ENCODE data around the gene RTP2. TPM values are rescaled to one million over a fixed set of nuclear protein-coding genes. Genes with fewer than 3 reads are reported as not detected.

The RTP2 gene
- total RNA-seq, 1 experiment from 2014 or later = not detected

DNA sequence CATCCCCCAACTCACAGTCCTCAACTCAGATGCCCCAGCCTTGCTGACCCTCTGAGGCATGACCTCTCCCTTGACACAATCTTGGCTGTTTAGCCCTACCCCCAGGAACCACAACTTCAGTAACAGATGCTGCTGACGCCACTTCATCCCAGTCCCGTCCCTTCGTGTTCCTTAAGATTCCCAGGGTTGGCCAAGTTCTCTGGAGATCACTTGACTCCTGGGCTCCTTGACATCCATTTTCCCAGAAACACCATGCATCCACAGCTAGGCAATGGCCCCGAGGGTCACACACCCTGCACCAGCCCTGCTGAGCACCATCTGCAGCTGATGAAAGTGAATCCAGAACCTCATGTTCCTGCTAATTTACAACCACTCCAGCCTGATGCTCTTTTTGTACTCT, 6.9 kb downstream of the RTP2 start:
- TF ChIP-seq SIN3A (IDR thresholded peaks at IDR 0.05; ENCODE audit: borderline replicate concordance, insufficient read depth, low read depth, low read length) (no peak), POLR2AphosphoS5 (IDR thresholded peaks at IDR 0.05; ENCODE audit: low read depth, low read length) (no peak), TCF7L2 (IDR thresholded peaks at IDR 0.05; ENCODE audit: low read depth, low read length) (no peak)
- TF ChIP-seq, protein P1, sequence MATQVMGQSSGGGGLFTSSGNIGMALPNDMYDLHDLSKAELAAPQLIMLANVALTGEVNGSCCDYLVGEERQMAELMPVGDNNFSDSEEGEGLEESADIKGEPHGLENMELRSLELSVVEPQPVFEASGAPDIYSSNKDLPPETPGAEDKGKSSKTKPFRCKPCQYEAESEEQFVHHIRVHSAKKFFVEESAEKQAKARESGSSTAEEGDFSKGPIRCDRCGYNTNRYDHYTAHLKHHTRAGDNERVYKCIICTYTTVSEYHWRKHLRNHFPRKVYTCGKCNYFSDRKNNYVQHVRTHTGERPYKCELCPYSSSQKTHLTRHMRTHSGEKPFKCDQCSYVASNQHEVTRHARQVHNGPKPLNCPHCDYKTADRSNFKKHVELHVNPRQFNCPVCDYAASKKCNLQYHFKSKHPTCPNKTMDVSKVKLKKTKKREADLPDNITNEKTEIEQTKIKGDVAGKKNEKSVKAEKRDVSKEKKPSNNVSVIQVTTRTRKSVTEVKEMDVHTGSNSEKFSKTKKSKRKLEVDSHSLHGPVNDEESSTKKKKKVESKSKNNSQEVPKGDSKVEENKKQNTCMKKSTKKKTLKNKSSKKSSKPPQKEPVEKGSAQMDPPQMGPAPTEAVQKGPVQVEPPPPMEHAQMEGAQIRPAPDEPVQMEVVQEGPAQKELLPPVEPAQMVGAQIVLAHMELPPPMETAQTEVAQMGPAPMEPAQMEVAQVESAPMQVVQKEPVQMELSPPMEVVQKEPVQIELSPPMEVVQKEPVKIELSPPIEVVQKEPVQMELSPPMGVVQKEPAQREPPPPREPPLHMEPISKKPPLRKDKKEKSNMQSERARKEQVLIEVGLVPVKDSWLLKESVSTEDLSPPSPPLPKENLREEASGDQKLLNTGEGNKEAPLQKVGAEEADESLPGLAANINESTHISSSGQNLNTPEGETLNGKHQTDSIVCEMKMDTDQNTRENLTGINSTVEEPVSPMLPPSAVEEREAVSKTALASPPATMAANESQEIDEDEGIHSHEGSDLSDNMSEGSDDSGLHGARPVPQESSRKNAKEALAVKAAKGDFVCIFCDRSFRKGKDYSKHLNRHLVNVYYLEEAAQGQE (IDR thresholded peaks at IDR 0.05; ENCODE audit: insufficient read depth in 1 of 2, low read depth in 2 of 2, low read length in 1 of 2) = no peak
- TF ChIP-seq, protein P2, sequence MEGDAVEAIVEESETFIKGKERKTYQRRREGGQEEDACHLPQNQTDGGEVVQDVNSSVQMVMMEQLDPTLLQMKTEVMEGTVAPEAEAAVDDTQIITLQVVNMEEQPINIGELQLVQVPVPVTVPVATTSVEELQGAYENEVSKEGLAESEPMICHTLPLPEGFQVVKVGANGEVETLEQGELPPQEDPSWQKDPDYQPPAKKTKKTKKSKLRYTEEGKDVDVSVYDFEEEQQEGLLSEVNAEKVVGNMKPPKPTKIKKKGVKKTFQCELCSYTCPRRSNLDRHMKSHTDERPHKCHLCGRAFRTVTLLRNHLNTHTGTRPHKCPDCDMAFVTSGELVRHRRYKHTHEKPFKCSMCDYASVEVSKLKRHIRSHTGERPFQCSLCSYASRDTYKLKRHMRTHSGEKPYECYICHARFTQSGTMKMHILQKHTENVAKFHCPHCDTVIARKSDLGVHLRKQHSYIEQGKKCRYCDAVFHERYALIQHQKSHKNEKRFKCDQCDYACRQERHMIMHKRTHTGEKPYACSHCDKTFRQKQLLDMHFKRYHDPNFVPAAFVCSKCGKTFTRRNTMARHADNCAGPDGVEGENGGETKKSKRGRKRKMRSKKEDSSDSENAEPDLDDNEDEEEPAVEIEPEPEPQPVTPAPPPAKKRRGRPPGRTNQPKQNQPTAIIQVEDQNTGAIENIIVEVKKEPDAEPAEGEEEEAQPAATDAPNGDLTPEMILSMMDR (IDR thresholded peaks at IDR 0.05) = no peak
- Histone ChIP-seq H3K9me3 (ENCODE audit: control insufficient read depth, insufficient read depth, low read depth, low read length) (no peaks in the 10 kb centered on the region), H3K36me3 (ENCODE audit: control insufficient read depth, insufficient read depth, low read length) (no peaks in the 10 kb centered on the region), H3K4me3 (ENCODE audit: low read depth in 2 of 2, low read length in 2 of 2) (no peak overlapping the region), H3K4me1 (ENCODE audit: control insufficient read depth, insufficient read depth, low read length) (no peaks in the 10 kb centered on the region), H3K27ac (ENCODE audit: low read length) (no peak overlapping the region), H3K27me3 (ENCODE audit: control insufficient read depth, insufficient read depth, low read length) (peaks cover 5% of the 10 kb centered on the region)
- POLR2A ChIA-PET = no interaction called here
- in situ Hi-C loops (cut with HindIII; ENCODE audit: low pct_unique_long_range_greater_than_20kb, low sequenced_read_pairs) = loop anchor here (25.0 kb wide), 1 partner anchor 383 kb away; no protein-coding TSS in a partner anchor
- no TSS peak for BruUV-seq (replicated peaks)
- CTCF ChIA-PET = no interaction called here
- ATAC-seq (no peak), DNase-seq (ENCODE audit: low read depth, low spot score) (no peak)
- intact Hi-C loops (cut with micrococcal nuclease; ENCODE audit: unreplicated experiment) = no loop called here

DNA sequence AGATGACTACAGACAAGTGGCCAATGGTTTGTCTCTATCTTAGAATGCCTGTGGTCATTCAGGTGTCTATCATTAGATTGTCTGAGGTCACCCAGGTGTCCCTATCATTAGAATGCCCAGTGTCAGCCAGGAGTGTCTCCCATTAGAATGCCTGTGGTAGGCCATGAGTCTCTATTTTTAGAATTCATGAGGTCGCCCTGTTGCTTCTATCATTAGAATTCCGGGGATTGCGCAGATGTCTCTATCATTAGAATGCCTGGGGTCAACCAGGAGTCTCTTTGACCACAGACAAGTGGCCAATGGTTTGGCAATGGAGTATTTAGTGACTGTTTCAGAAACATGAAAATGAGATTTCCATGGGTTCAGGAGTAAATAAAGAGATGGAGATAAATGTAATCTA, 7.6 kb downstream of the RTP2 start:
- POLR2A ChIA-PET = no interaction called here
- CTCF ChIA-PET = no interaction called here
- intact Hi-C loops (cut with micrococcal nuclease; ENCODE audit: unreplicated experiment) = no loop called here

More for the DNA sequence above, 7.6 kb downstream of the RTP2 start:
- ATAC-seq (no peak), DNase-seq (ENCODE audit: low read depth, low spot score) (no peak)
- H3K36me3 ChIP-seq (ENCODE audit: control insufficient read depth, insufficient read depth, low read length) = no peaks in the 10 kb centered on the region
- no TSS peak for BruUV-seq (replicated peaks)
- H3K27me3 ChIP-seq (ENCODE audit: control insufficient read depth, insufficient read depth, low read length) = peaks cover 5% of the 10 kb centered on the region
- no peak overlapping the region for H3K27ac ChIP-seq (ENCODE audit: low read length)
- in situ Hi-C loops (cut with HindIII; ENCODE audit: low pct_unique_long_range_greater_than_20kb, low sequenced_read_pairs) = loop anchor here (25.0 kb wide), 1 partner anchor 382 kb away; no protein-coding TSS in a partner anchor
- TF ChIP-seq TCF7L2 (IDR thresholded peaks at IDR 0.05; ENCODE audit: low read depth, low read length) = no peak
- no peak for TF ChIP-seq POLR2AphosphoS5 (IDR thresholded peaks at IDR 0.05; ENCODE audit: low read depth, low read length)
- TF ChIP-seq, protein P1 (IDR thresholded peaks at IDR 0.05; ENCODE audit: insufficient read depth in 1 of 2, low read depth in 2 of 2, low read length in 1 of 2) = no peak
- no peak for TF ChIP-seq SIN3A (IDR thresholded peaks at IDR 0.05; ENCODE audit: borderline replicate concordance, insufficient read depth, low read depth, low read length)
- TF ChIP-seq, protein P2 (IDR thresholded peaks at IDR 0.05) = no peak
- no peaks in the 10 kb centered on the region for H3K4me1 ChIP-seq (ENCODE audit: control insufficient read depth, insufficient read depth, low read length)
- no peak overlapping the region for H3K4me3 ChIP-seq (ENCODE audit: low read depth in 2 of 2, low read length in 2 of 2)
- H3K9me3 ChIP-seq (ENCODE audit: control insufficient read depth, insufficient read depth, low read depth, low read length) = no peaks in the 10 kb centered on the region
